Fibroblast of peridontal ligament (primary cell): Measurements from ENCODE around the gene FUT6.

Experiments used
- DNase-seq: peaks from one replicate; pipeline ENCODE4 v3.0.0-alpha.2; 2010; ENCODE audit errors: extremely low read depth

The FUT6 gene

DNA sequence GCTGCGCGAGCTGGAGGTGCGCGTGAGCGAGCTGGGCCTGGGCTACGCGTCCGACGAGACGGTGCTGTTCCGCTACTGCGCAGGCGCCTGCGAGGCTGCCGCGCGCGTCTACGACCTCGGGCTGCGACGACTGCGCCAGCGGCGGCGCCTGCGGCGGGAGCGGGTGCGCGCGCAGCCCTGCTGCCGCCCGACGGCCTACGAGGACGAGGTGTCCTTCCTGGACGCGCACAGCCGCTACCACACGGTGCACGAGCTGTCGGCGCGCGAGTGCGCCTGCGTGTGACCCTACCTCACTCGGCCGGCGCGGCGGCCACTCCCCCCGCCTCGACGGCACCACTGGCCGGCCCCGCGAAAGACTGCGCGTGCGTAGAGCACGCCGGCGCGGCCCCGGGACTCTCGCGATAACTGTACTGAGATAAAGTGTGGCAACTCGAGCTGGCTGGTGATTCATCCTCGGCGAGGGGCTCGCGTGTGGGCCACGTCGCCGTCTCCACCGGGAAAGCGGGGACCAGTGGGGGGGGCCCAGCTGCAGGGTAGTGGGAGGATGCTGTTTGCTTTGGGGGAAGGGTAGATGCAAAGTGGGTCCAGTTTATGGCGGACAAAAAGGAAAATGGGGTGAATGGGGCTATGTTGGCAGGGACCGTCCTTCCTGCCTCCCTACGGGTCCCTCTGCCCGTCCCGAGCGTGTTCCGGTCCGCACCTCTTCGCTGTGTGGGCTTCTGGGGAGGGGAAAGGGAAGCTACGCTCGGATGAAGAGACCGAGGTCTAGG, 11.4 kb downstream of the FUT6 start:
- peak; percentile 82 for DNase-seq

DNA sequence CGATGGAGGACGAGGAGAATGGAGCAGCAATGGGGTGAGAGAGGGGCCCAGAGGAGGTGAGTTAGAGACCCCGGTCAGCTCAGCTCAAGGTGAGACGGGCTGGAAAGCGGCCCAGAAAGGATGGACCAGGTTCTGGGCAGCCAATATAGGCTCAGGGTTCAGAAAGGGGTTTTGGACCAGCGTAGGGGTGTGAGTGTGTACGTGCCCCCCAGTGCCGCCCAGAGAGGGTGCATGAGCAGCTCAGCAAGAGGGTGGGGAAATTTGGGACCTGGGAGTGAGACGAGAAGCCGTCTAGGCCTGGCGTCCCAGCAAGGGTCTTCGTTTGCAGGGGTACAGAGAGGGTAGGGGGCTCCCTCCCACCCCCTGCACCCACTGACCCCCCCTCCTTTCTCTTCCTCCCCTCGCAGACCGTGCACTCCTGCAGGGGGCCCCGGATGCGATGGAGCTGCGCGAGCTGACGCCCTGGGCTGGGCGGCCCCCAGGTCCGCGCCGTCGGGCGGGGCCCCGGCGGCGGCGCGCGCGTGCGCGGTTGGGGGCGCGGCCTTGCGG, 12.1 kb downstream of the FUT6 start:
- no peak for DNase-seq

DNA sequence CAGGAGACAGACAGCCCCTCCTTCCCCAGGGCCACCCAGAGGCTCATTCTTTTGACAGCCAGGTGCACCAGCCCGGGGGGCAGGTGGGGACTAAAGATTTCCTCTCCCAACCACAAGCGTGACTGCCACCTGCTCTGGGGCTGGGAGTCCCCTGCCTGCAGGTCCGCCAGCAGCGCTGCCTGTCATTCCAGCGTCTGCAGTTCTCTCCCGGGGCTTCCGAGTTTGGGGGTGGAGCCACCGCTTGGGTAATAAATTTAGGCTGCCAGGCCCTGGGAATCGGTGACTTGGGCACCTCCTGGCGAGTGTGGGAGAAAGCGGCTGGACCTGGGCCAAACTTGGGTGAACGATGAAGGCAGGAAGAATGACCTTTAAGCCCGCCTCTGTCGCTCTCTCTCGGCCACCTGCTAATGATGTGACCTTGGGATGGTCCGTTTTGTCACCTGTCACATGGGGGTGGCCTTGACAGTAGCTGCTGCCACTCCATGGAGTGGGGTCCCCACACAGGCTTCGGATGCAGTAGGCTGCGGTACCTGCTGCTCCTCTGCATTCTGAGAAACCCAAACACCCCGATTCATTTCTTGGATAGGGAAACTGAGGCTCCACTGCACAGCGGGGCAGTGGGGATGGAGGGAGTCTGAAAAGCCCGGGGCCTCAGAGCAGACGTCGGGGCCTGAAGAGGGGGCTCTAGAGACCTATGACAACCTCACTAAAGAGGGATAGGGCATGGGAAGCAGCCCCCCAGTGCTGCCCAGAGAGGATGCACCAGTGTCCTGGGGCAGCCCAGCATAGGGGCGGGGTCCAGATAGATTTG, 12.8 kb downstream of the FUT6 start:
- peak; percentile 12 for DNase-seq

DNA sequence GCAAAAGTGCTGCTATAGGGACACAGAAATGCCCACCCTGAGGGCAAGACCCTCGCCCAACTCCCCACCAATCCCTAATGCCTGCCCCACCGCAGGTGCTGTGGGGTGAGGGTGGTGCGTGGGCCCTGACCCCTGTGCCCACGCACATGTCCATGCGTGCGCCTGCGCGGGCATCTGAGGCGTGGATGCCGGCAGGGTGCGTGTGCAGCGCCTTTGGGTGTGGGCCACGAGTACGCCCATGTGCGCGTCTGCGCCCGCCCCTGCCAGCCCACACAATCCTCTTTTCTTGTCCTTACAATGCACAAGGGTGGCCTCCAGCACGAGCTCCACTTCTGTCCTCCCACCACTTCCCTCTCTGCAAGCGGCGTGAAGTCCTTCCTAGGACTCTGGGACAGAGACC, 14.3 kb downstream of the FUT6 start:
- no peak for DNase-seq

DNA sequence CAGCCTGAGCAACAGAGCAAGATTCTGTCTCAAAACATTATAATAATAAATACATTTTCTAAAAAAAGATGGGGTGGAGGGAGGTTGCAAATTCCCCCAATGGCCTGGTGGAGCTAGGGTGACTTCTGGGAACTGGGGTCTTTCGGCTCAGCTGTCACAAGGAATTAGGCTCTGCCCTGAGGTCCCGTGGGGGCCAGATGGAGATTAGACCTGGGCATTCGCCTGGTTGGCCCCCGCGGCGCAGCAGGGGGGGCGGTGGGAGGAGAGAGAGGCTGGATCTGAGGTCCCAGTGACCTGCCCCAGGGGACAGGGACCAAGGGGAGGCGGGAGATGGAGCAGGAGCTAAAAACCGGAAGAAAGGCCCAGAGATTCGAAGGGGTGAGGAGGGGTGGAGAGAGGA, 14.8 kb downstream of the FUT6 start:
- no peak for DNase-seq

DNA sequence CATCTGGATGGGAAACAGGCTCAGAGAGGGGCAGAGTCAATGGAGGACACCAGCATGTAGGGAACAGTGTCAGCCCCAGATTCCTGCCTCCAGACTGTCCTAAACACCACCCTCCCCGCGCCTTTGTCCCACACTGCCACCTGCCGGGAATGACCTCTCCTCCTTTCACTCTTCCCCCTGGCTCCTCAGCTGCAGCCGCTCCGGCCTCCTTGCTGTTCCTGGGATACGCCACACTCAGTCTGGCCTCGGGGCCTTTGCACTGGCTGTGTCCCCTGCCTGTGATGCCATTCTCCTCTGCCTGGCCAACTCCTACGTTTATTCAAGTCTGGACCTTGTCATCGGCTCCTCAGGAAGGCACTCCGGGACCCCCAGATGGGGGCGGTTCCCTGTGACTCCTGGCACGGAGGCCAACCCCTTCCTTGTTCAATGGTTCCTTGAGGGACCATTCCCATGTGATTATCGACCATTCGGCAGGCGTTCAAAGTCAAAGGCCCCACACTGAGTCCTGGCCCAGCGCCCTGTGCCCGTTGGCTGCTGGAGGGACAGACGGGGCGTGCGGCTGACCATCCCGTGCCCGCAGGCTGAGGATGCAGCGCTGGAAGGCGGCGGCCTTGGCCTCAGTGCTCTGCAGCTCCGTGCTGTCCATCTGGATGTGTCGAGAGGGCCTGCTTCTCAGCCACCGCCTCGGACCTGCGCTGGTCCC, 15.8 kb downstream of the FUT6 start:
- no peak for DNase-seq

DNA sequence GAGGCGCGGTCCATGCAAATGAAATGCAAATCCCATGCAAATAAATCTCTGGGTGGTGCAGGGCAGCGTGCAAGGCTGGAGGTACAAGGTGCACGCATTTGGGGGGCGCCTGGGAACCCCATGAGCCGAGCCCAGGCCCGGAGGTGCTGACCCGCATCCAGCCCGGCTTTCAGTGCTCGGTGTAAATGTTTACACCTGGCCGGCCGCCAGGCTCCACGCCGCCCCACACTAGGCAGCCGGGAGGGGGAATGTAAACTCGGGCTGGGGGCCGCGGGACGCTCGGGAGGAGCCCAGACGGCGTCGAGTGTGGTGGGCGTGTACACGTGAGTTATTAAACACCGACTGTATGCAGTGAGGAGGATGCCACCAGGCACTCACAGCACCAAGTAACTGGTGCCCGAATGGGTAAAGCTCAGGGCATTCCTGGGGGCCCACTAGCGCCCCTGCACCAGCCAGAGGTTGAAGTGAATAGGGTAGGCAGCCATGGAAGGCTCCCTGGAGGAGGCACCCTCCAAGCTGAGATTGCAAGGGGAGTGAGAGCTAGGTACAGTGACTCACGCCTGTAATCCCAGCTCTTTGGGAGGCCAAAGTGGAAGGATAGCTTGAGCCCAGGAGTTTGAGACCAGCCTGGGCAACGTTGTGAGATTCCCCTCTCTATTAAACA, 17.2 kb downstream of the FUT6 start:
- DNase-seq = no peak

DNA sequence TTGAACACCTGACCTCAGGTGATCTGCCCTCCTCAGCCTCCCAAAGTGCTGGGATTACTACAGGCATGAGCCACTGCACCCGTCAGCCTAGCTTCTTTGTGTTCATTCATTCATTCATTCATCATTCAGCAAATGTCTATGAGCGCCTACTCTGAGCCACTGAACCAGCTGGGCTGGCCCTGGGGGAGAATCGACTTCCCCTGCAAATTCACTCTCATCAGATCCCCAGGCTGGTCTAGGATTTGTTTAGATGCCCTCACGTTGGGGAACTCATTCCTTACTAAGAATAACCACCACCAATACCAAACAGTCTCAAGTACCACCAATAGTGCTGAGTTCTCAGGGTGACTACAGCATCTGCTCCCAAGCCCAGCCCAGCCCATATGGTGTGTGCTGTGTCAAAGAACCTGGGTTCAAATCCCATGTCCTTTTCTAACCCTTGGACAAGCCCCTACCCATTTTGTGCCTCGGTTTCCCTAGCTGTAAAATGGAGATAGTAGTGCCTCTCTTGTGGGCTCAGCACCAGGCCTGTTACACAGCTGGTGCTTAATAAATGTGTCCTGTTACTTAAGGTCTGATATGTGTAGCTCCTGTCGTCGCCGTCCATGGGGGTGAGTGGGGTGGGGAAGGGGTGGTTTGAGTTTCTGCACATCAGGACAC, 17.9 kb downstream of the FUT6 start:
- DNase-seq = no peak

DNA sequence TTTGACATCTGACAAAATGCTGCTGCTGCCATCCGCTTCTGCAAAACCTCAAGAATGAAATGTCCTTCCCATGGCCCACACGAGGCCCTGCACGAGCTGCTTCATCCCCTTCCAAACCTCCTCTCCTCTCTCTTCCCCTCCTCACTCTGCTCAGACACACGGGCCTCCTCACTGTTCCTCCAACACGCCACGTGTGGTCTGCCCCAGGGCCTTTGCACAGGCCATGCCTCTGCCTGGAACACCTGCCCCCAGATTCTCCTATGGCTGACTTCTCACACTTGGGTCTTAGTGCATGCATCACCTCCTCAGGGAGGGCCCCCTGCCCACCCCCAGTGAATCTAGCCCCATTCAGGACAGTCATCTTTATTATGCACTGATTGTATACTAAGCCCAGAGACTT, 18.7 kb downstream of the FUT6 start:
- no peak for DNase-seq

DNA sequence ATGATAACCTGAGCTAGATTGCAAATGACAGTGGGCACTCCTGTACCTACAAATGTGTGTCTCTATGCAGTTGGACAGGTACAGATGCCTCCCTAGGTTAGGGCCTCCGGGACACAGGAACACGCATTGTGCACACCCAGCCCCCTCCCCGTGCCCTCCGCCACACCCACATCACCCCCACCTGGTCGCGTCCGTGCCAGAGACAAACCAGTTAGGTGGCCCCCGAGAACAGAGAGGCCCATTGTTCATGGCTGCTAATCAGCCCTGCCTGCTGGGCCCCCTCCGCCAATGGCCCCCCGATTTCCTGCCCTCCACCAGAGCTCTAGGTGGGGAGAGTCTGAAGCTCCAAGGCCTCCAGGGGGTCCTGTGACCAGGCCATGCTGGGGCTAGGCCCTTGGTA, 20.9 kb downstream of the FUT6 start:
- no peak for DNase-seq

DNA sequence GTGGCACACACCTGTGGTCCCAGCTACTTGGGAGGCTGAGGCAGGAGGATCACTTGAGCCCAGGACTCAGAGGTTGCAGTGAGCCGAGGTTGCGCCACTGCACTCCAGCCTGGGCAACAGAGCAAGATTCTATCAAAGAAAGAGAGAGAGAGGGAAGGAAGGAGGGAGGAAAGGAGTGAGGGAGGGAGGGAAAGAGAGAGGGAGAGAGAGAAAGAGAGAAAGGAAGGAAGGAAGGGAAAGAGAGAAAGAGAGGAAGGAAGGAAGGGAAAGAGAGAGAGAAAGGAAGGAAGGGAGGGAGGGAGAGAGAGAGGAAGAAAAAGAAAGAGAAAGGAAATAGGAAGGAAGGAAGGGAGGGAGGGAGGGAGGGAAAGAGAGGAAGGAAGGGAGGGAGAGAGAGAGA, 22.3 kb downstream of the FUT6 start:
- no peak for DNase-seq

DNA sequence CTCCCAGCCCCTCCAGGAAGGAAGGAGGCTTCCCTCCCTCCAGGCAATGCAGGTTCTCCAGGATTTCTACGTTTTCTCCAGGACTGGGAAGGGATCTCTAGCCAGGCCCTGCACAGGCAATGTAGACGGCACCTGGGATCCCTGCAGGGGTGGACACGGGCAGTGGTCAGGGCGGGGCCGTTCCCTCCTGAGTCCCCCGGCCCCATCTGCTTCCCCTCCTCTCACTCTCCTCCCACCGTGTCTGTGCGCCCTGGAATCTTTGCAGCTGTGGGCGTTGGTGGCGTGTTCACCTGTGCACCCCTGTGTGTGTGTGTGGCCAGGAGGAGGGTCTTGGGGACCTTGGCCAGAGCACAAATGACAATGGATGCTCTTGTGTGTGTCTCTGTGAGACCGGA, 24.7 kb downstream of the FUT6 start:
- no peak for DNase-seq

DNA sequence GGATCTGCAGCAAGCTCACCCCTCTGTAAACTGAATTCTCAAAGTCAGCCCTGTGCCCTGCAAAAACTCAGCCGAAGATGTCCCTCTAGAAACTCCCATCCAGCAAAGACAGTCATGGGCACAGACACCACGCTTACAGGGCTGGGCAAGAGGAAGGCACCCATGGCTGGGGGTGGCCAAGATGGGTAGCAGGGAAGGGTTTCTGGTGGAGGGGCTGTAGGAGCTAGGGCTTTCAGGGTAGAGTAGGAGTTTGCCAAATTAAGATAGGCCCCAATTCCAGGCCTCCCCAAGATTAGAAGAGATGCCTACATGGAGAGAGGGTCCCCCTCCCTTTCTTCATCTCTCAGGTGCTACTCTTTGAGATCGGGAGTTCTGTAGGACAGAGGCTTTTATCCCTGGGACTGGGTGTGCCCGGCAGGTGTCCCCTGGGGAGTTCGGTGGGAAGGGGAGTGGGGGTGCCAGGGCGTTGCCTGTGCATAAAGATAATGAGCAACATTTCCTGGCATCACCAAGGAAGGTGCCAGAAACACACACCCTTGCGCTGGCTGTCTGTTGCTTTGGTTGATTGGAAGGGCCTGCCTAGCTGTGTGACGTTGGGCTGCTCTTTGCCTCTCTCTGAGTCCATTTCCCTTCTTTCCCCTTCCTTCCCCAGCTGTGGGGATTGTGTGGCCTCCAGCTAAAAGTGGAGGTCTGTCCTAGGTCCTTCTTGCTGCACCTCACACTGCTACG, 25.2 kb downstream of the FUT6 start:
- DNase-seq = no peak

DNA sequence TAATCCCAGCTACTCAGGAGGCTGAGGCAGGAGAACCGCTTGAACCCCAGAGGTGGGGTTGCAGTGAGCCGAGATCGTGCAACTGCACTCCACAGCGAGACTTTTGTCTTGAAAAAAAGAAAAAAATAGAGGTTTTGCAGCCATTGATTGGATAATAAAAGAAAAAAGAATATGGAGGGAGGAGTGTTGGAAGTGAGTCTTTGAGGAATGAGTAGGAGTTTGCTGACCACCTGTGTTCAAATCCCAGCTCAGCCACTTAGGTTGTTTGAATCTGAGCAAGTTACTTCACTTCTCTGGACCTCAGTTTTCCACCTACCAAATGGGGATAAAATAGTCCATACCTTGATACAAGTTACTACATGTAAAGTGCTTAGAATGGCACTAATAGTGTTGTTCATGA, 28.4 kb downstream of the FUT6 start:
- DNase-seq = no peak

DNA sequence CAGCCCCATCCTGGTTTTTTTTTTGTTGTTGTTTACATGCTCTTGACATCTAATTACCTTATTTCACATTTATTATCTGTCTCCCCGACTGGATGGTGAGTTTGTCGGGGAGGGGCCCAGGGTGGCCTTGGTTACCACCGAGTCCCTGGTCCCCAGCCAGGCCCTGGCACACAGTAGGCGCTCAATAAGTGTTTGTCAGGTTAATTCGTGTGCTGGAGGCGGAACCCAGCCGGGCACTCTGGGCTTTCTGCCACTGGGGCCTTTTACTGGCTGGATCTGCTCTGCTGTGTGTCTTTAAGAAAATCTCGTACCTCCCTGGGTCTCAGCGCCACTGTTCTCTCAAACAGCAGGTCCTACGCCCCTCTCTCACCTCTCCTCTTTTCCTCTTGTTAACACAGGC, 30.0 kb downstream of the FUT6 start:
- DNase-seq = no peak

DNA sequence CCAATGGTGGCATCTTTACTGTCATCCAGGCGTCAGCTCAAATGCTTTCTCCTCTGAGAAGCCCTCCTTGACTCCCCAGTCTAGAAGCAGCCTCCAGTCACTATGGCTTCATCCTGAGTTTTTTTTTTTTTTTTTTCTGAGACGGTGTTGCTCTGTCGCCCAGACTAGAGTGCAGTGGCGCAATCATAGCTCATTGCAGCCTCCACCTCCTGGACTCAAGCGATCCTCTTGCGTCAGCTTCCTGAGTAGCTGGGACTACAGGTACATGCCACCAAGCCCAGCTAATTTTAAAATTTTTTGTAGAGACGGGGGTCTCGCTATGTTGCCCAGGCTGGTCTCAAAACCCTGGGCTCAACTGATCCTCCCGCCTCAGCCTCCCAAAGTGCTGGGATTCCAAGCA, 30.4 kb downstream of the FUT6 start:
- DNase-seq = no peak

DNA sequence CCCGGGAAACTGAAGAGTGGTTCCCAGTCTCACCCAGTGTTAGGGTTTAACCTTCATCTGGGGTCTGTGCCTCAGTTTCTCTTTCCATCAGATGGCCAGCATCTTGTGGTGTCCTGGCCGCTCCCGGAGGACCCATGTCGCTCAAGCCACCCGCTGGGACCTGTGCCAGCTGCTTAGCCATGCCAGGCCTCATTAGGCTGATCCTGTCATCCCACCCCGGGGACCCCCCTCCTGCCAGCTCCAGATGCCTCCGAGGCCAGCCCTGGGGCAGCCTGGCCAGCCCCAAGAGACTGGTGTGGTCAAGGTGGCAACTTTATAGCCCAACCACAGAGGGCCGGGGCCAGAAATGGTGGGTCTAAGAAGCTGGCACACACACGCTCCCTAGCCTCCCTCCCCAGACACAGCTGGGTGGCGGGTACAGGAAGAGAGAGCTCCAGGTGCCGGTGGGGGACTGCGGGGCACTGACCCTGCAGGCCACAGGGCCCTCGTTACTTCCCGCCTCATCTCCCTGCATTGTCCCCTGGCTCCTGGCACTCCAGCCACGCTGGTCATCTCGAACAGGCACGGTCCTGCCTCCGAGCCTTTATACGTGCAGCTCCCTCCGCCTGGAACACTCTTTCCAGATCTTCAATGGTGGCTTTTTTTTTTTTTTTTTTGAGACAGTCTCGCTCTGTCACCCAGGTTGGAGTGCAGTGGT, 31.2 kb downstream of the FUT6 start:
- DNase-seq = no peak

DNA sequence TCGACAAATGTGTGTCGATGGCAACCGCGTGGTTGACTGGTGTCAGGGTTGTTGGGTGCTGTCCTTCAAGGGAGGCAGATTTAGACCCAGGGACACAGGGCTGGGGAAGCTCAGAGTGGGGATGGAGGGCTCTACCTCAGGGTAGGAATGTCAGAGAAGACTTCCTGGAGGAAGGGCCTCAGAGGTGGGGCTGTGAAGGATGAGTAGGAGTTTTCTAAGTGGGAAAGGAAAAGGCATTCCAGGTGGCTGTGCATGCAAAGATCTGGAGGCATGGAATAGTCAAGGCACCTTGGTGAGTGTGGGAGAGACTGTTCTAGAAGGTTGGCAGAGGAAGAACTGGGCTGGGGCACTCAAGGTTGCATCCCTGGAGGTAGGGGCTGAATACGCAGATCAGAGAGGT, 32.6 kb downstream of the FUT6 start:
- no peak for DNase-seq

DNA sequence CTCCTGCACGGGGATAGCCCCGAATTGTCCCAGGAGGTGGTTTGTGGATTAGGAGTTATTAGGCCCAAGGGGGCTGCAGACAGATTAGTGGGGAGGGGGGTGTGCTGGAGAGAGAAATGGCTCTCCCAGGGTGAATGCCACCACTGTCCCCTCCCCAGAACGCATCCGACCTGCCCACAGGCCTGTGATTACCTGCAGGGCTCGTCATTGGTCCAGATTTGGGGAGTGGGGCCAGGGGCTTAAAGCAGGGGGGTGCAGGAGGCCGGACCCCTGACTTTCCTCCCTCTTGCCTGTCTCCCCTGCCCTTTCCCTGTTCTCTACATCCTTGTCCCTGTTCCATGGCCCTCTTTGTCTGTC, 33.4 kb downstream of the FUT6 start:
- no peak for DNase-seq

DNA sequence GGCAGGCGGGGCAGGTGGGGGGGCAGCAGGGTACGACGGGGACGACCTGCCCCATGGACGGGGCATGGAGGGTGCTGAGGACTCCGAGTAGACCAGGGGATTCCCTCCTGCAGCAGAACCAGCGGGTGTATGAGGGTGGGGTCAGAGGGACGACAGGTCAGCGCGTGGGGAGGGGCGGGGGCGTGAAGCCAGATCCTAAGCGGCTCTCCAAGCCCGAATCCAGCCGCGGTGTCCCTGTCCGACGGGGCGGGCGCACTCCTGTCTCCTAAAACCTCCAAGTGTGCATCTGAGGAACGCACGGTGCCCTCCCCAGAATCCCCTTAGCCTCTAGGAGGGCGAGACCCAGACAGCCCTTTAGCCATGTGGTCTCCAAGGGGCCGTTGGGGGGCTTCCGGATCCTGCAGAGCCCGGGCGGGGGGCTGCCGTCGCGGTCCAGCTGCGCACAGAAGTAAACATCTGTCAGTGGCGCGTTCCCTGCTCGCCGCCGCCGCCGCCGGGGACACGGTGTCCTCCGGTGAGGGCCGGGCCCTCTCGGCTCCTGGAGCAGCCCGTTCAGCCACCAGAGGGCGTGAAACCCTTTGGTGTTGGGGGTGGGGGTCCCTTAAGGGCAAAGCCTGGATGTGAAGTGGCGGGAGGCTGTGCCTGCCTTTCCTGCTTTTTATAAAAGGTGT, 33.9 kb downstream of the FUT6 start:
- peak; percentile 21 for DNase-seq
